ENCODE data around the gene RNF114. TPM values are rescaled to one million over a fixed set of nuclear protein-coding genes. Genes with fewer than 3 reads are reported as not detected.
"Not testable (repeated sequence)": the region's sequence is repeated elsewhere in the genome, so short reads cannot be mapped to it uniquely, and the experiment has no call there.

RNF114 gene
- total RNA-seq, 1 donor from 2014 or later: 38.7 TPM

- DNase-seq: no peak
Observed at GRCh38 chr20:49987015-49987867, 51.0 kb downstream of the RNF114 start.

- DNase-seq: no peak
Observed at GRCh38 chr20:49987868-49988690, 51.9 kb downstream of the RNF114 start.

- no peak for DNase-seq
Observed at GRCh38 chr20:49989234-49990065, 53.3 kb downstream of the RNF114 start.

GRCh38 chr20:49990271-49990720 is 54.1 kb downstream of the RNF114 start:
- no peak for DNase-seq

- DNase-seq: no peak
Observed at GRCh38 chr20:49993301-49993751, 57.1 kb downstream of the RNF114 start.

GRCh38 chr20:49995586-49995985 is 59.4 kb downstream of the RNF114 start:
- DNase-seq: no peak

- DNase-seq: not testable (repeated sequence)
Observed at GRCh38 chr20:49998478-49999188, 62.4 kb downstream of the RNF114 start.

GRCh38 chr20:49999329-49999728 is 63.1 kb downstream of the RNF114 start:
- no peak for DNase-seq

- not testable (repeated sequence) for DNase-seq
Observed at GRCh38 chr20:50000548-50001222, 64.5 kb downstream of the RNF114 start.

GRCh38 chr20:50001784-50002311 is 65.7 kb downstream of the RNF114 start:
- no peak for DNase-seq

GRCh38 chr20:50003253-50003656 is 67.1 kb downstream of the RNF114 start:
- DNase-seq: no peak

Small RNA genes within 50 kb of the gene (small RNA-seq; reads per million reads assigned to genes)
- gene RF00017: not detected
- gene RF00019: not detected
- not detected for gene RNU6-147P

Other genes starting within 250 kb of the RNF114 start
- gene B4GALT5, start 222.5 kb upstream of the RNF114 start, total RNA-seq: 59.3 TPM
- 6.1 TPM for gene SLC9A8, start 123.6 kb upstream of the RNF114 start, total RNA-seq
- 2.7 TPM for gene SPATA2, start 20.9 kb upstream of the RNF114 start, total RNA-seq
- gene SNAI1, start 46.6 kb downstream of the RNF114 start, total RNA-seq: not detected
- 30.1 TPM for gene UBE2V1, start 176.8 kb downstream of the RNF114 start, total RNA-seq
- 10.0 TPM for gene PEDS1, start 217.3 kb downstream of the RNF114 start, total RNA-seq

Measured in occipital lobe (tissue), 3 donors.